Natural killer cell (primary cell): ENCODE measurements around the gene ZNF669. TPM values are rescaled to one million over a fixed set of nuclear protein-coding genes. Genes with fewer than 3 reads are reported as not detected.

Experiments
- ATAC-seq, 3 donors: fragments of 150-1000 bp in 2 of 3; fragments of 200-7000 bp in 1 of 3; cut with Tn5 transposase; 1 replicate in 1 of 3; 2 replicates in 2 of 3; pipeline ENCODE4 v1.10.0; 2021; ENCODE audit warnings: mild to moderate bottlenecking in 2 of 3, moderate library complexity in 2 of 3
- DNase-seq, 2 donors: peaks; one replicate each; pipeline versions ENCODE4 v3.0.0 to v3.0.0-alpha.2; 2013 to 2021; ENCODE audit warnings: mixed read lengths in 1 of 2
- H3K27ac ChIP-seq: one replicate; pipeline ENCODE4 v1.5.1; 2013; ENCODE audit warnings: mild to moderate bottlenecking, low read length
- H3K27me3 ChIP-seq: one replicate; pipeline ENCODE4 v1.6.1; 2013; ENCODE audit warnings: low read length; ENCODE audit not compliant: control insufficient read depth, insufficient read depth
- H3K36me3 ChIP-seq: one replicate; pipeline ENCODE4 v1.6.1; 2013; ENCODE audit warnings: low read length; ENCODE audit not compliant: control insufficient read depth, insufficient read depth
- H3K4me1 ChIP-seq: one replicate; pipeline ENCODE4 v1.6.1; 2013; ENCODE audit warnings: low read length; ENCODE audit not compliant: control insufficient read depth, insufficient read depth
- H3K4me3 ChIP-seq: one replicate; pipeline ENCODE4 v1.5.1; 2013; ENCODE audit warnings: low read length
- H3K9me3 ChIP-seq: one replicate; pipeline ENCODE4 v1.6.1; 2013; ENCODE audit warnings: low read length; ENCODE audit not compliant: control insufficient read depth, insufficient read depth
- H3K27ac Mint-ChIP-seq, 2 donors: one replicate each; pipeline ENCODE4 v1.8.0; 2022; ENCODE audit warnings: mild to moderate bottlenecking in 2 of 2, mixed read lengths in 2 of 2, moderate library complexity in 1 of 2
- H3K27me3 Mint-ChIP-seq, 2 donors: one replicate each; pipeline ENCODE4 v1.8.0; 2022; ENCODE audit warnings: low read depth in 2 of 2, mixed read lengths in 2 of 2
- H3K36me3 Mint-ChIP-seq: one replicate; pipeline ENCODE4 v1.8.0; 2022; ENCODE audit warnings: mixed read lengths
- H3K4me1 Mint-ChIP-seq, 2 donors: one replicate each; pipeline ENCODE4 v1.8.0; 2022; ENCODE audit warnings: mixed read lengths in 2 of 2
- H3K4me3 Mint-ChIP-seq: one replicate; pipeline ENCODE4 v1.8.0; 2022; ENCODE audit warnings: mild to moderate bottlenecking, moderate library complexity, mixed read lengths
- H3K9me3 Mint-ChIP-seq, 2 donors: one replicate each; pipeline ENCODE4 v1.8.0; 2022; ENCODE audit warnings: mixed read lengths in 2 of 2
- WGBS: methylation state at CpG from one replicate; pipeline ENCODE4 v1.1.7; 2013; ENCODE audit warnings: missing lambda C conversion rate; ENCODE audit not compliant: insufficient coverage; 5-methylcytosine and 5-hydroxymethylcytosine counted together
- intact Hi-C: fragments of 100-400 bp; cut with micrococcal nuclease; formaldehyde crosslinking; loops from one replicate; pipeline ENCODE4 v1.14.2; 2022
- total RNA-seq, 4 donors: library from RNA; stranded (reverse); fragments of 120-200 nt in 1 of 4; gene quantifications; one replicate each; pipeline versions ENCODE4 v1.2.3 to v1.2.4, GENCODE V29; 2013 to 2022
- TF ChIP-seq, protein P1 (sequence below): fragments of 200-600 bp; IDR thresholded peaks from one replicate; pipeline ENCODE4 v1.8.0; 2022; ENCODE audit warnings: antibody characterized with exemption

ZNF669 gene
- total RNA-seq, 3 donors from 2014 or later (not counting 1 experiment from before 2014, with no cell fraction given): 16.2 to 18.3 (median 17.0) TPM

DNA sequence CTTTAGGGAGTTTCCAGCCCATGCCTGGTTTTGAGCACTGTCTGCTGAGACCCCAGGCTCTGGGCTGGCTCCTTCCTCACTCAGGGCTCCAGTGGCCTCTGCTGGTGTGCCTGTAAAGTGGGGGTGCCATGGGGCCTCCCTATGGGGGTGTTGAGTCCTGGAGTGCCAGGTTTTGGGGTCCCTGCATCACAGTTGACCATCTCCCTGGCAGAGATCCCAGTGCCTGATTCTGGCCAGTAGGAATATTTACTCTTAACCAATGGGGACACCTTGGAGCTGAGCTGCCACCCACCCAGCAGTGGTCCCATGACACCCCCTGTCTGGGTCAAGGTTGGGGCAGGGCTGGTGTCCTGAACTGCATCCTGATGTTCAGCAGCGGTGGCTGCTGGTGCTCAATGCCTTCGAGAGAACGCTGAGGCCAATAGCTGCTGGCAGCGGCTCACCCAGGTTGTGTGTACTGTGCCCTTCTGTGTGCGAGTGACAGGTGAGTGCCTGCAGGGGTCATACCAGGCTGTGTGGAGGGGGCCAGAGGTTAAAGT lies 9.6 kb upstream of the ZNF669 start:
- no peak for ATAC-seq

DNA sequence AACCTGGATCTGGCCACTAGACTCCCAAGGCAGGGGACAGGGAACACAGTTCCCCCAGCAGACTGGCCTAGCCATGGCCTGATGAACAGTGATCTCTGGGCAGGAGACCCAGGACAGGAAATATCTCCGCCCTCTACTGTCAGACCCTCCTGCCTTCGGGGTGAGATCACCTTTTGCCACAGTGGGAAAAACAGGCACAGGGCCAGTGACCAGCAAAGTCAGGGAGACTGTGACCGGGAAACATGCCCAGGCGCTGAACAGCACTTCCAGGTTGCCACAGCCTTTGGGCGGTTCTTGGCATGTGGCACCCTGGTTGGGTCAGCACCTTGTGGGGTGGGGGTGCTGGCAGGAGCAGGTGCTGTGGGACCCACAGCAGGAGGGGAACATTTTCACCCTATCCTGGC lies 8.9 kb upstream of the ZNF669 start:
- no peak overlapping the region for H3K4me3 Mint-ChIP-seq
- peaks cover 16% of the 10 kb centered on the region for H3K4me1 ChIP-seq
- no peak for DNase-seq
- no peak overlapping the region for H3K4me3 ChIP-seq
- no peak for ATAC-seq
- H3K27me3 ChIP-seq: peaks cover 25% of the 10 kb centered on the region
- H3K9me3 ChIP-seq: no peaks in the 10 kb centered on the region
- peaks cover 28 to 29% of the 10 kb centered on the region in 2 donors for H3K27me3 Mint-ChIP-seq
- TF ChIP-seq, protein P1, sequence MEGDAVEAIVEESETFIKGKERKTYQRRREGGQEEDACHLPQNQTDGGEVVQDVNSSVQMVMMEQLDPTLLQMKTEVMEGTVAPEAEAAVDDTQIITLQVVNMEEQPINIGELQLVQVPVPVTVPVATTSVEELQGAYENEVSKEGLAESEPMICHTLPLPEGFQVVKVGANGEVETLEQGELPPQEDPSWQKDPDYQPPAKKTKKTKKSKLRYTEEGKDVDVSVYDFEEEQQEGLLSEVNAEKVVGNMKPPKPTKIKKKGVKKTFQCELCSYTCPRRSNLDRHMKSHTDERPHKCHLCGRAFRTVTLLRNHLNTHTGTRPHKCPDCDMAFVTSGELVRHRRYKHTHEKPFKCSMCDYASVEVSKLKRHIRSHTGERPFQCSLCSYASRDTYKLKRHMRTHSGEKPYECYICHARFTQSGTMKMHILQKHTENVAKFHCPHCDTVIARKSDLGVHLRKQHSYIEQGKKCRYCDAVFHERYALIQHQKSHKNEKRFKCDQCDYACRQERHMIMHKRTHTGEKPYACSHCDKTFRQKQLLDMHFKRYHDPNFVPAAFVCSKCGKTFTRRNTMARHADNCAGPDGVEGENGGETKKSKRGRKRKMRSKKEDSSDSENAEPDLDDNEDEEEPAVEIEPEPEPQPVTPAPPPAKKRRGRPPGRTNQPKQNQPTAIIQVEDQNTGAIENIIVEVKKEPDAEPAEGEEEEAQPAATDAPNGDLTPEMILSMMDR: no peak
- H3K27ac Mint-ChIP-seq: no peak overlapping the region
- intact Hi-C loops: loop anchor here (5.0 kb wide), 1 partner anchor 419 kb away; no protein-coding TSS in a partner anchor
- H3K36me3 Mint-ChIP-seq: no peaks in the 10 kb centered on the region
- H3K4me1 Mint-ChIP-seq: peaks cover 7 to 10% of the 10 kb centered on the region in 2 donors
- no peaks in the 10 kb centered on the region for H3K9me3 Mint-ChIP-seq
- H3K27ac ChIP-seq: no peak overlapping the region
- 90% methylated on average over 5 of the region's 5 CpGs for WGBS
- H3K36me3 ChIP-seq: no peaks in the 10 kb centered on the region

More for the DNA sequence above, 9.6 kb upstream of the ZNF669 start:
- Mint-ChIP-seq H3K9me3 (no peaks in the 10 kb centered on the region), H3K27ac (no peak overlapping the region), H3K36me3 (no peaks in the 10 kb centered on the region), H3K27me3 (peaks cover 21 to 22% of the 10 kb centered on the region in 2 donors), H3K4me3 (no peak overlapping the region), H3K4me1 (peaks cover 7 to 10% of the 10 kb centered on the region in 2 donors)
- TF ChIP-seq, protein P1: no peak
- 95% methylated on average over 5 of the region's 5 CpGs for WGBS
- Histone ChIP-seq H3K36me3 (no peaks in the 10 kb centered on the region), H3K27ac (no peak overlapping the region), H3K27me3 (peaks cover 25% of the 10 kb centered on the region), H3K4me1 (peaks cover 16% of the 10 kb centered on the region), H3K4me3 (no peak overlapping the region), H3K9me3 (no peaks in the 10 kb centered on the region)
- intact Hi-C loops: loop anchor here (5.0 kb wide), 1 partner anchor 418 kb away; no protein-coding TSS in a partner anchor
- DNase-seq: no peak

DNA sequence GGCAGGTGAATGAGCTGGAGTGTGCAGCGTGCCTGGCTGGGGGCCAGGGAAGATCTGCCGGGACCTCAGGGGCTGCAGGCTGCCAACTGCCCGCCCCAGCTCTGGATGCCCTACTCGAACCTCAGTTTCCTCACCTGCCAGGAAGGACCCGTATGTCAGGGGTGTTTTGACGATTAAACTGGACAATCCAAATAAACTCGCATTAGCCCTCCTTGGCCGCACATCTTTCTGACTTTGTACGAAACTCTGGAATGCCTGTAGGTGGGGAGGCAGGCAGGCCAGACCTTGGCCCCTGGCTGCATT lies 8.3 kb upstream of the ZNF669 start:
- Histone ChIP-seq H3K27me3 (peaks cover 27% of the 10 kb centered on the region), H3K4me1 (peaks cover 16% of the 10 kb centered on the region), H3K36me3 (no peaks in the 10 kb centered on the region), H3K9me3 (no peaks in the 10 kb centered on the region), H3K4me3 (no peak overlapping the region), H3K27ac (no peak overlapping the region)
- TF ChIP-seq, protein P1: no peak
- peak overlapping the region; percentile 60 for H3K4me3 Mint-ChIP-seq
- peaks cover 7 to 10% of the 10 kb centered on the region in 2 donors for H3K4me1 Mint-ChIP-seq
- H3K9me3 Mint-ChIP-seq: no peaks in the 10 kb centered on the region
- peaks cover 33 to 36% of the 10 kb centered on the region in 2 donors for H3K27me3 Mint-ChIP-seq
- DNase-seq: no peak
- intact Hi-C loops: loop anchor here (5.0 kb wide), 1 partner anchor 420 kb away; no protein-coding TSS in a partner anchor
- H3K36me3 Mint-ChIP-seq: no peaks in the 10 kb centered on the region
- WGBS: 77% methylated on average over 9 of the region's 9 CpGs
- ATAC-seq: no peak
- no peak overlapping the region for H3K27ac Mint-ChIP-seq
